ENCODE data around the gene LSAMP.

The LSAMP gene

DNA sequence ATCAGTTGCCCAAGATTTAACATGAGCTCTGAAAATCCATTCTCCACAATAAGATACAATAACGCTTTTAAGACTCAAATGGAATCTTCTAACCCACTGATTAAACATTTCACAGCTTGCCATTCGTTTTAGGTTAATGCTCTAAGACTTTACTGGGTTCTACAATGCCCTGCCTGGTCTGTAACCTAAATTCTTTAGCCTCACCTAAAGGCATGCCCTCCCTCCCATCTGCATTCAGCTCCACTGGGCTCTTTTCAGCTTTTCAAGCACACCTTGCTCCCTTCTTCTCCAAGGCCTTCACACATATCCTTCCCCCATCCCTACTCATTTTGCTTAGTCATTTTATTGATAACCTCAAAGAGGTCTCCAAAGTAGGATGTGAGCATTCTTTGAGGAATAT lies 290.9 kb downstream of the LSAMP start:
- DNase-seq = no peak

DNA sequence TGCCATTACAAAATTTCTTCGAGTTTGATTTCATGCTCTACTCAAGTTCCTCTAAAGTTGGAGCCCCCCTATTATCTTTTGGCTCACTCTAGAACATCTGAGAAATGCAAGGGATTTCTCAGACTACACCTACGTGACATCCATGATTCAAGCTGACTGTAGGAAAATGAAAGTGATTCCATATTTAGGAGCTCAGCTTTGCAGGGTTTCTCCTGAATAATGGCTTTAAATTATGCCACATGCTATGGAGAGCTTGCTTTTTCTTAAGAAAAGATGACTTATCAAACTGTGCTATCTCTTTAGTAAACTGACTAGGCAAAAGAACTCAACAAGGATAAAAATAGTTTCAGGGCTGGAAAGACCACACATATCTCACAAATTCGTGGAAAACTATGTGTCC lies 292.1 kb downstream of the LSAMP start:
- no peak for DNase-seq

DNA sequence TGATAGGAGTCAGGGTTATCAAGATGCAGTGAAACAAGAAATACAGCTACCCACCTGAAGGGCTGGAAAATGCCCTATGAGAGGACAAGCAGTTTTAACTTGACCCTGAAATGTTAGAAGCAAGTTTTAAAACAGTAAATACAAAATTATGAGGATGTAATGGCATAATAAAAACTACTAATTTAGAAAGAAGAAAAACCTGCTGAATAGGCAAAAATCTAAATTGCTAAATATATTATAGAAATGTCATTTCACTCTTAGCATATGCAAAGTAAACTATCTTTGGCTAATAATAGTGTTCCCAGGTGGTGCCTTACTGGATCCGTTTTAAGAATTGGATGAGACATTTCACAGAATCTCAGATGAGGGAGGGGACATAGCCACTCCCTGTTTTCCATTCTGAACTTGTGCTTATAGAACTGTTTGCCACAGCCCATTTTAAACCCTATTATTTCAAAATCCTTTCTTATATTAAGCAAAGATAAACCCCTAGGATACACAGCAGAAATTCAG lies 294.6 kb downstream of the LSAMP start:
- DNase-seq = no peak

DNA sequence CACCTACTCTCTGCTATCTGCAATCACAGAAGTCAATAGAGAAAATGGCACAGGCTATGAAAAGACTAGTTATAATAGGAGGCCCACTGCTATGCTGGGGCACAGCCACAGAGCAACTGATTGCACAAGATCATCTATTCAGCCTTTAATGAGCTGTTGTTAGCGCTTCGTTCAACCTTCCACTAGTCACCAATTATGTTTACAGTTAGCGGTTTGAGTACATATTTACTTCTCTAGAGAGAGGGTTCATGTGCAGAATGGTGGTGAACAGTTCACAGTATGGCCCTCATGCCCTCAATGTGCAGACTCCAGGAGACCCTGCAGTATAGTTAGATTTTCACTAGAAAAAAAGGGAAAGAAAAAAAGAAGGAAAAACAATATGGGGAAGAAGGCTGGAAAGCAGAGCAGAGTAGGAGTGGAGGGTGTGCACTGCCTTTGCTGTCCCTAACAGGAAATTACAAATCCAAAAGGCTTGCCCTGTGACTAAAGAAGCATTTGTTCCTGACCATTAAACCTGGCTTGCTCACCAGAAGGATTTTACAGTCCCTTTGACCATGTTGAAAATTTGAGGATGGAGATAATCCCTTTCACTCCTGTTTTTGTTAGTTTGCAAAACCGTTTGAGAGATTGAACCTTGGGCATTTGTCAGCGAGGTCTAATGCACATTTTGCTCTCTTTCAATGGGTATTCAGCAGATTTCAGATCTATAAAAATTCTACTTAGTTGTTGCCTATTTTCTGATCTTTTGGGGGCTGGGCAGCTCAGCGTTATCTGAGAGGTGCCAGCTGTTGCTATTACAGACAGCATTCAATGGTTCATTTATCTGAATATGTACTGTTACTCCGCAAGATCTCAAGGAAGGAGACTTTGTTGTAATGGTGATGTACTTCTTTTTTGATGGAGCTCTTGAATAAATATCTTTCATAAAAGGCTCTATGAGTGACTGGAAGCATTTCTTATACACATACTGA lies 296.1 kb downstream of the LSAMP start:
- DNase-seq = peak; percentile 16

DNA sequence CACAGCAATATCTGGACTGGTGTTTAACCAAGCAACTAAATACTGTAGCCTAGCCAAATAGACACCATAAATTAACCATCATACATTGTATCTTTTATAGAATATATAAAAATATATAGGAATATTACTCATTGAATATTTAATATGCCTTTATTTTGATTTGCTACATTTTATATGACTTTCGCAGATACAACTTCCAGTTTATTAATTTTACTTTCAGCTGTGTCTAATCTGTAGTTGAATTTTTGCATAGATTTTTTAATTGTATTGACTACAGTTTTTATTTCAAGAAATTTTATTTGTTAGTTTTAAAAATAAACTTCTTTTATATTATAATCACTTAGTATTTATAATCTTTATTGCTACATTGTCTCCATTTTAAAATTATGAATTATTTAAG lies 299.7 kb downstream of the LSAMP start:
- DNase-seq = no peak

DNA sequence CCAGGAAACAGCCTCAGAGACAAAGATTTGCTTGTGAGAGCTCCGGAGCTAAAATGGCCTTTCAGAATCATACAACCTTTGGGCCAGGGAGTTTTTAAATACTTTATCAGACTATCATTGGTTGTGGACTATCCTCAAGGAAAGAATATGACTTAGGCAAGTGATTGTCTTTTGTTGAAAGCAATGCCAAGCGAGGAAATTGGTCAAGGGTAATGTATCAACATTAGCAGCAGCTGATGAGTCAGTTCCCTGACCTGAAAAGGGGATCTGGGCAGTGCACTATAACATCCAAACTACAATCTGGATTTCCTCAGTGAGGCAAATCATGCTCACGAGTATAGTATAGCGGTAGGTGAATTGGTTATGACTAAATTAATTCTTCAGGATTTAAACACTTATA lies 303.6 kb downstream of the LSAMP start:
- no peak for DNase-seq

DNA sequence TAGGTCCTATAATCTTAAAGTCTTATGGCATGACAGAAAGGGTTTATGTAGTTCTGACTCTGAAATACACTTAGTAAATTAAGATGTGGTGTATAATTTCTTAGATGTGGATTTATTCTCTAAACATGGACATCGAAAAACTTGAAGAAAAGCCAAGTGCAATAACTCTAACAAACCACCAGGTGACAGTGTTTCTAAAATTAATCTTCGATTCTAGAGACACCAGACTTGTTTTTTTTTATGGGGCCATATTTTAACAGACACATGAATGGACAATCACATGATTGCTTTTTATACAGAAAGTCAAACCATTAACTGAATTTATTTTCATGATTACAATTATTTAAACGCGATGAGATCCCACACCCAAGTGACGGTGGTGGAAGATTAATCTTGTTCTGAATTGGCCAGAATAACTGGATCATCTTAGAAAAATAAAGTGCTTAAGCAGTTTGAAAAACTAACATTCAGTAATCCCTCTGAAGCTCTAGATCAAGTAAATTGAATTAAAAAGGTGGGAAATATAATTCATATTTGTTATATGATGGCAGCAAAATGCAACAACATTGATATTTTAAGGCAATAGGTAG lies 305.1 kb downstream of the LSAMP start:
- peak; percentile 4 for DNase-seq

DNA sequence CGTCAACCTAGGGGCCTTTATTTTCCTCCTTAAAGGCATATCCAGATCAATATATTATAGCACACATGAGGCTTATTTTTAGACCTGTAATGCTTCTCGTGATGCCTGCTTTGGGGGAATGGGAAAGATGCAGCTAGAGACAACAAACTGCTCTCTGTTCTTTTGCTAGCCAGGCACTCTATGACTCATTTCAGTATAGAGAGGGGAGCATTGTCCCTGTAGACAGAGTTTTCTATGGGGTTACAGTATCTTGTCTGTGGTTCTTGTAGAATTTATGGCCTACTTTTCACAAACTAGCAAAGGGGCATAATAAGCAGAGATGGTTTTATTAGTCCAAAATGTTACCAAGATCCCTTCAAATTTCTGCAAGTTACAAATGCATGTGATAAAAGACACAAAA lies 305.6 kb downstream of the LSAMP start:
- no peak for DNase-seq

DNA sequence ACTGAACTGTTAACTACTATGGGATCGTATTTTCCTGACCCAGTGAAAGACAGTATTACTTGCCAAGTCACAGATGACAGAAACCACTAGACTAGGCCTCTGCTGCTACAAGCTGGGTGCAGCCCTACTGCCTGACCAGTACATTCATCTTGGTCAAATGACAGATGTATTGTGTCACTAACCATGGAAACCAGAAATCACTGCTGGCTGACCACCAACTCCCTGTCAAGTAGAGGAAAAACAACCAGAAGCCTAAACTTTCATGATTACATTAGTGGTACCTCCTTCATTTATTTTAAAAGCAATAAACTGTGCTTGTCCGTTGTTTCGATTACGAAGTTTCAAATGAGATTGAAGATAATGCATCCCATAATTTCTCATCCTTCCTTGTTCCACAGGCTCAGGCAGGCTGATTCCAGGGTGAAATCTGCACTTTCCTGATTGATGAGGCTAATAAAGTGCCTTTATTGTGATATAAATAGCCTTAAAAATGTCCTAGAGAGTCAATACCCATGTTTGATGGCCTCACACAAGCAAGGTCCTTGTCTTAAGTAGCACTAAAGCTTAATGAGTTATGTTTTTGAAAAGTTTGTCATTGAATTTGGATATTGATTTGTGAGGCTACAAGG lies 309.7 kb downstream of the LSAMP start:
- DNase-seq = no peak

DNA sequence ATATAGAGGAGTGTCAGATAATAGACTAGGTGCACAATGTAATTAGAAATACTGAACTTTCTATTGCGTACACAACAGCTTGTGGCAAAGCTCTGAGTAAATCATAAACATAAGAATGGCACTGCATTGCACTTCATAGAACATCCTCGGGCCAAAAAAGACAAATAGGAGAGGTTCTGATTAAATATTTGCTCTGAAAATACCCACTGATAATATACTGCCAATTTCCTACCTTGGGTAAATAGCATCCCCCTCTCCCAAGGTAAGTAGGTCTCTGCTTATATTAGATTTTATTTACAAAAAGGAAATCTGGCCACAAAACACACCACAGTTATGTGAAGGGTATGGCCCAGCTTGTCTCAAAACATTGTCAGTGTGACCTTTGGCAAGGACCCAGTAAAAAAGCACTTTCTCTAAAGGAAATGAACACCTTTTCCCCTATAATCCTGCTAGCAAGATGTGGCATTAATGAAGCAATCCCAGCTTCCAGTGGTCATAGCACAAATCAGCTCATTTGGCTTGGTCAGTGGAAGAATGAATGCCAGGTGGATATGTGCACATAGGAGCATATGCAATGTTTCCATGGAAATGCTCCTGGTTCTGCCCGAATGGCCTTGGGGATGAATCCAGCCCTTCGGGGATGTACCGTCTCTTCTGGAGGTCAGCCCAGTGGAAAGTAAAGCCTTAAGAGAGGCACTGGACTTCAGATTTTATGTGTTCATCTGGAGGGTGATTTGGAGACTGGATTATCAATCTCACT lies 315.9 kb downstream of the LSAMP start:
- peak; percentile 79 for DNase-seq

DNA sequence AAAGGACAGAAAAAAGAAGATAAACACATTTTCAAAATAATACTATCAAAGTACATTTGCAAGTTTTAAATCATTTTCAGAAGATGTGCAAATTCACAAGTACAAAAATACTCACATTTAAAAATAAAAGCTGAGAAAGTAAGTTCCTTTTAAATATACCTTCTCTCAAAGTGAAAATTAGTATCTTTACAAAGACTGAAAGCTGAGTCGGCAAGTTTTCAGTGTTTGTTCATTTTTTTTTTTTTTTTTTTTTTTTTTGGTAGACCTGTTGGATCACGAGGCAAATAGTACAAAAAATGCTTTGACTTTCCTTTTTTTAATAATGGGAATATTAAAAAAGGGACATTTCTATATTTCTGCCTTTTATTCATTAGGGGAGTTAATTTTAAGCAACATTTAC lies 317.8 kb downstream of the LSAMP start:
- no peak for DNase-seq

DNA sequence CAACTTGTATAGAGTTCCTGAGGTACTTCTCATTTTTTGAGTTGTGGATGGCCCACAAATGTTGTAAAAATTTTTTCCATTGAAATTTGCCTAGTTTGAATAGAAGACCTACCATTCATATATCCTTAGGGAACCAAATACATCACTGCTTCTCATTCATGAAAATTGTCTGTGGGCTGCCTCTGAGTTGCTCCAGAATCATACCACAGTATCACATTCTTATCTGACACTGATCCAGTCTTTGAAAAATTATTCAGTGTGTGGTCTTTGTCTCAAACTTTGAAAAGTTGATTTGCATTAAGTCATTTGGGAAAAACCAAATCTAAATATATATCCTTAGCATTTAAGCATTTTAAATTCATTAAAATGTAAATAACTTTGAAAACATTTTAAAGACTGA lies 321.1 kb downstream of the LSAMP start:
- DNase-seq = no peak

DNA sequence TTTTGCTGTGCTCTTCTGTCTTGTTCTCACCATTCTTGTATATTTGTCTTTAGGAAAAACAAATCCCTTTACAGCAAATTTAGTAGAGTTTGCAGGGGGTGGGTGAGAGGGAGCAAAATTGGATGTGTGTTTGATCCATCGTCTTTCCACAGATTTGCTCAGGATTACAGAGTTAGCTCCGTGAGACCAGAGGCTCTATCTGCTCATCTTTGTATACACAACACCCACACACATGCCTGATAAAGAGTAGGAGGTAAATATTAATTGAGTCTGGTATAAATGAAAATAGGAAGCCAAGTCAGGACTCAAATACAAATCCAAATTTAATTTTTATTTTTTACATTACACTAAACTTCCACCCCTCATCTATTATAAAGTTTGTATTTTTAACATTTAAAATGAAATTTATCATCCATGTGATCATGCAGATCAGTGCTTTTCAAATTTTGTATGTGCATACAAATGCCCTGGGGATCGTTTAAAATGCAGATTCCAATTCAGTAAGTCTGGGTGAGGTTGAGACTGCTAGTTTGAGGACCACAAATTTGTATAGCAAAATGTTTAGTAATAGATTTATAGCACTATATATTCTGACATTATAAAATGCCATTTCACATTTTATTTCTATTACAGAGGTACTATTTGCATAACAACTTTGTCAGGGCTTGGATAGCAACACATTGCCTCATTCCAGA lies 326.7 kb downstream of the LSAMP start:
- DNase-seq = no peak

DNA sequence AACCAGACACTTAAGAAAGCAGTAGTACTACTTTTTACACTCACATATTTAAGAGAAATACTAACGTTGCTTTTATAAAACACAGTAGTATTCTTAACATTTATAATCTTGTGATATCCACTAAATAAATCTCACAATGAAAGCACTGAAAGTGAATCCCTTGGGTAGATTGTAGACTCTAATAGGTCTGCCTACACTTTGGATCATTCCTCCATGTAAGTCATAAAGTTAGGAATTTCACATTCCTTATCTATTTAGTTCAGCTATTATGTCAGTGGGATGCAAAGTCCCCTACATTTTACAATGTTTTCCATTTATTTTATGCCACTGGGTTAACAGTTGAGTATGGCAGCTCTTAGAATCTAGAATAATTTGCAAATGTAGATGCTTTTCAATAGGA lies 330.7 kb downstream of the LSAMP start:
- DNase-seq = no peak

DNA sequence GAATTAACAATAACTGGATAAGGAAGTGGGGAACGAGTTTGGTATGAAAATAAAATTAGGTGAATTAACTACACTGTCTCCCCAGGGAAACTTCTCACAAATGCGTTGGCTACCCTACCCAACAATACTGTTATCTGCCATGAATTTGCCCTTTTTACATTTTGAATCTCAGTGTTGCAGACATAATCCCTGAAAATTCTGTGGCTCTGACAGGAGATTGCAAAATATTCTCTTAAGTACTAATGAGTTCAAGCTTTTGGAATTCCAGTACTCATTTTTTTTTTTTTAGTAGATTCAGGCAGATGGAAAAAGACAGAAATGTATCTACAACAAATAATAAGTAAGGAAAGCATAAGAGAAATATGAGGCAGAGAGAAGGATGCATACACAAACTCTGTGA lies 332.6 kb downstream of the LSAMP start:
- DNase-seq = no peak

DNA sequence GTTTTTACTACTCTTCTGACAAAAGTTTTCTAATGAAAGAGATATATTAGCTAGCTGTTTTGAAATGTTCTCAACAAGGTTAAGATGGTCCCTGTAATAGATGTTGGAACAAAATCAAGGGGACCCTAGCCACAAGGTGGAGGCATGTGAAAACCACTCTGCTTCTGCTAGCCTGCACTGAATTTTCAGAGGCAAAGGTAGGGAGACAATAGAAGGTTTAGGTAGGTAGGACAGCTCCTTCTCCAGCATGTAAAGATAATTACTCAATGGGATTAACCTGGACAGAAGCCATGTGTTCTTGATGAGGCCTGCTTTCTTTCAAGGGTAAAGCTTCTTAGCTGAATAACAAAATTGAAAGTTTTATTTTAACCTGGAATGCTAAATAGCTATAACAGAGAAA lies 333.5 kb downstream of the LSAMP start:
- DNase-seq = no peak

DNA sequence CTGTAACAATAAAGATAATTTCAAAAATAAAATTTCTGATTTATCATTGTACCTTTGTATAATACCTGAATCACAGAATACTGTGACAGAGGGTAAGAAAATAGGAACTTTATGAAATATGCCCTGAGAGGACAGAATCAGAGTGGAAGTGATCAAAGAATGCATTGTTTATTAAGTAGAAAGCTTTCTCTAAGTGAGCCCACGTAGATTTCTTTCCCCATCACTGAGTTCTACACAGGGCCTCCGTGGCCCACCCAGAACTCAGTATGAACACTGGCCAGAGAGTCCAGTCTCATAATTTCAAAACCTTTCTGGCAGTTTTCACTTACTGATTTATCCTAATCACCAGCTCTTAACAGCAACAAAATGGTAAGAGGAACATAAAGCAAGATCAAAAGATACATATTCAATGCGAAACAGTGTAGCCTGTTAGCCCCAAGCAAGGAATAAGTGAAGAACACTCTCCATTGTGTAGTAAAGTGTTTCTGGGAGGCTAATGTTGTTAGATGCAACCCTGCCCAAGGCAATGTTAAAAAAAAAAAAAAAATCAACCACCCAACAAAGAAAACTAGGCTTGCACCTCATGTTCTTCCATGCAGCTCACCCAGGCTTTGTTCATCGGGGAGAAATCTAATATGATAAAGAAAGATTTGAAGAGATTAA lies 341.3 kb downstream of the LSAMP start:
- no peak for DNase-seq

DNA sequence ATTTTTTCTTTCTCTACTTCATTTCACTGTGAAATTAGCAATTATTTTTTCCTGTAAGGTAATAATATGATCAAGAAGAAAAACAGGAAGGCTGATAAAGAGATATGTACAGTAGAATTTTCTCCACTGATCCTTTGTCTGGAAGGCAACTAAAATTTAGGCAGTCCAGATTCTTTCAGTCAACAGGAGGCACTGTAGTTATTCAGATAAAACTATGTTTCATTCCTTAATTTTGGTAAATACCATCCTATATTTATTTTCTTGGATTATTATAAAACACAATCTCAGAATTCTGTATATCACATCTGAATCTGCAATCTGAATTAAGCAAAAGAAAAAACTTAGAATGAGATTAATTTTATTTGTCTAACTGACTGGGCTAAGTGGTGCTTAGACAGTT lies 343.2 kb downstream of the LSAMP start:
- no peak for DNase-seq

DNA sequence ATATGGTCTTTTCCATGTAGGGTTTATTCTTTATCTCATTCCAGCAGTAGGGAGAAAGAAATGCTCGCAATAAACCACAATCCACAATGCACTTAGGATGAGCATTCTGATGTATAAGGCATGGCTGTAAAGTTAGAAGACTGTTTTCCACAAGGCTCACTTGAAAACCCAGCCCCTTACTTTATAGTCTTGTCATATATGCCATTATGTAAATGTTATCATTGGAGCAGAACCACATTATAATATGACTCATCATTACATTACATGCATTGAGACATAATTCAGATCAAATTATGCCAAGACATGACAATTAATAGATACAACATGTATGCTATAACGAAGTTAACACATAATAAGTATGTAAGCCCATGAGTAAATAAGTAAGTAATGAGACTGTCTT lies 348.1 kb downstream of the LSAMP start:
- DNase-seq = no peak

DNA sequence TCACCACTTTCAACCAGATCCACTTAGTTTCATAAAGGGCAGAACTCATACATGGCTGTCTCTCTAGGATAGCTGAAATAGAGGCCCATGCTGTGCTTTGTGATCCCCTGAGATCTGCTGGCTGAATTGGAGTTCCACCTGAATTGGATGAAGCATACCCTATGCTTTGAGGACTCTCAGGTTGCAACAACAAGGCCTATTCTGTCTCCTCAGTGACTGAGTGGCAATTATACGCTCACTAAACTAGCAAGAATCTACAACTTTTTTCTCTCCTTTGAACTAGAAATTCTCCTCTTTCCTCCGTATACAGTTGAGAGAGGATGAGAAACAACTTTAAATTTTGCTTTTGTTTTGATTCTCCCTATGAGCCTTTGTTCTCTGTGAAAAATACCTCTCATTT lies 348.7 kb downstream of the LSAMP start:
- no peak for DNase-seq

DNA sequence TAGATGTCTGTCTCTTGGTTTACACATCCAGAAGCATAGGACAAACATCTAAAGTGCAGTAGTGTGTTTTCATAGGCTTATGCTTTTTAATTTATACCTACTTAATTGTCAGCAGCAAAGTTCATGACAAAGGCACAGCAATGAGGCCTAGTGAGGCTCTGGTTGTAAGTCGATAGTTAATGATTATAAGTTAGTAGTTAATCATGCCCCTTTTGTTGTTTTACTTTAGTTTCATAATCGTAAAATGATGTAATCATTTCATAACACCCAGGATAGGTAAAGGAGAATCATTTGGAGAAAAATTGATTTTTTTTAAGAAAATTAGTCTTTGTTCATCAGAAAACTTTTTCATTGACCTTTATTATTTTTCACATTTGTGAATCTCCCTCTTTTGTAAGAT lies 351.9 kb downstream of the LSAMP start:
- no peak for DNase-seq

DNA sequence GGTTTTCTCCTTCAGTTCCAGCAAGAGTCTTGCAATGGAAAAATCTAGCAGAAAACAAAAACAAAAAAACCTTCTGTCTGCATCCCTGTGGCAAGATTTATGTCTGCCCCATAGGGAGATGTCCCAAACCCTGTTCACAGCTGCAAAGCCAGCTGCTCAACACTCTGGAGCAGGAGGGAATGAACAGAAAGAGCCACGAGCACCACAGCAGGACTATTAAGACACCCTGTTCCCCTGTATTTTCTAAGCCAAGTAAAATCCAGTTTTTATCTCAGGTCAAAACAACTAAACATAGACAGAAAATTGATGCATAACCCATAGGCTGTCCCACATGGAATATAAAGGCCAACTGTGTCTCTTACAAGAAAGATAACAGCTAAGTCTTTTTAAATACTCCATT lies 357.9 kb downstream of the LSAMP start:
- DNase-seq = no peak

Data from NCI-H2029 (cell line).